Measurements from ENCODE around the gene FNBP1. TPM values are rescaled to one million over a fixed set of nuclear protein-coding genes. Genes with fewer than 3 reads are reported as not detected.

Gene FNBP1
- total and polyA plus RNA-seq, 2 of the 13 experiments (the other 11 are each of a cell fraction or from before 2014, with no cell fraction given), result 5.4 to 19.5 TPM

GRCh38 chr9:130043654-130044623 lies 950 bp upstream of the FNBP1 start (continued):
- TF ChIP-seq, protein P1, sequence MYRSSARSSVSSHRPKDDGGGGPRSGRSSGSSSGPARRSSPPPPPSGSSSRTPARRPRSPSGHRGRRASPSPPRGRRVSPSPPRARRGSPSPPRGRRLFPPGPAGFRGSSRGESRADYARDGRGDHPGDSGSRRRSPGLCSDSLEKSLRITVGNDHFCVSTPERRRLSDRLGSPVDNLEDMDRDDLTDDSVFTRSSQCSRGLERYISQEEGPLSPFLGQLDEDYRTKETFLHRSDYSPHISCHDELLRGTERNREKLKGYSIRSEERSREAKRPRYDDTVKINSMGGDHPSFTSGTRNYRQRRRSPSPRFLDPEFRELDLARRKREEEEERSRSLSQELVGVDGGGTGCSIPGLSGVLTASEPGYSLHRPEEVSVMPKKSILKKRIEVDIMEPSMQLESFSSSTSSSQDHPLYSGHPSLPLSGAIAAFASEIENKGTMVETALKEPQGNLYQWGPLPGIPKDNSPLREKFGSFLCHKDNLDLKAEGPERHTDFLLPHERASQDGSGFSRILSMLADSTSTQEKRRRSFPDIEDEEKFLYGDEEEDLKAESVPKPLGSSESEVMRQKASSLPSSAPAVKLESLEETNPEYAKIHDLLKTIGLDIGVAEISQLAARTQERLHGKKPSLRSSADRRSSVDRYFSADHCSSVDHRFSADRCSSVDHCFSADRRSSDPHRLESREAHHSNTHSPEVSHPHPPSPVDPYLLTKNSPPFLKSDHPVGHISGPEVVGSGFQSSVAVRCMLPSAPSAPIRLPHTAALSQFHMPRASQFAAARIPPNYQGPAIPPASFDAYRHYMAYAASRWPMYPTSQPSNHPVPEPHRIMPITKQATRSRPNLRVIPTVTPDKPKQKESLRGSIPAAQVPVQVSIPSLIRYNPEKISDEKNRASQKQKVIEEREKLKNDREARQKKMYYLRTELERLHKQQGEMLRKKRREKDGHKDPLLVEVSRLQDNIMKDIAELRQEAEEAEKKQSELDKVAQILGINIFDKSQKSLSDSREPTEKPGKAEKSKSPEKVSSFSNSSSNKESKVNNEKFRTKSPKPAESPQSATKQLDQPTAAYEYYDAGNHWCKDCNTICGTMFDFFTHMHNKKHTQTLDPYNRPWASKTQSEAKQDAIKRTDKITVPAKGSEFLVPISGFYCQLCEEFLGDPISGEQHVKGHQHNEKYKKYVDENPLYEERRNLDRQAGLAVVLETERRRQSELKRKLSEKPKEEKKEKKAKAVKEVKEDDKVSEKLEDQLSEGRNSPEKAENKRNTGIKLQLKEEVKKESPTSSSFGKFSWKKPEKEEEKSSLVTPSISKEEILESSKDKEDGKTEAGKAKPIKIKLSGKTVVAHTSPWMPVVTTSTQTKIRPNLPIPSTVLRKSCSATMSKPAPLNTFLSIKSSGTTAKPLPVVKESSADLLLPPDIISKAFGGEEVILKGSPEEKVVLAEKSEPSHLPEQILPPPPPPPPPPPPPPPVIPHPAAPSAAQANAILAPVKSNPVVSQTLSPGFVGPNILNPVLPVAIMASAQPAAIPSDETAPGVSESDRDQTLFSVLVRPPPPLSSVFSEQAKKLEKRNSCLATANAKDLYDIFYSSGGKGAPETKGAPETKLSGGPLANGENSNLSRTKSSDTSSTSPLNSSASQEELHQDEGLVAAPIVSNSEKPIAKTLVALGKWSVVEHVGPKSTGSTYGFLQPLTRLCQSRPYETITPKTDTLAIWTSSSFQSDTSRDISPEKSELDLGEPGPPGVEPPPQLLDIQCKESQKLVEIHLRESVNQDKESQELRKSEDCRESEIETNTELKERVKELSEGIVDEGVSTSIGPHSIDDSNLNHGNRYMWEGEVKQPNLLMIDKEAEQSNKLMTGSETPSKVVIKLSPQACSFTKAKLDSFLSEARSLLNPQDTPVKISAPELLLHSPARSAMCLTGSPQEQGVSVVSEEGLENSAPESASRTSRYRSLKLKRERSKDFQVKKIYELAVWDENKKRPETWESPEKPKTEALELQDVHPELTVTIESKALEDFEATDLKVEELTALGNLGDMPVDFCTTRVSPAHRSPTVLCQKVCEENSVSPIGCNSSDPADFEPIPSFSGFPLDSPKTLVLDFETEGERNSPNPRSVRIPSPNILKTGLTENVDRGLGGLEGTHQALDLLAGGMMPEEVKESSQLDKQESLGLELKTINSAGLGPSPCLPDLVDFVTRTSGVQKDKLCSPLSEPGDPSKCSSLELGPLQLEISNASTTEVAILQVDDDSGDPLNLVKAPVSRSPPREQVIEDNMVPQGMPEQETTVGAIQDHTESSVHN (CRISPR knock-in tag; IDR thresholded peaks at IDR 0.05), result peak; percentile 73; the same call in 1 of the 2 replicates
- 0 out of 2 replicates have a peak, but pooled peaks have one; percentile 36 for TF ChIP-seq ZBTB38 (CRISPR knock-in tag; IDR thresholded peaks at IDR 0.05)
- peak; percentile 66; the same call in 1 of the 2 replicates for TF ChIP-seq DMAP1 (CRISPR knock-in tag; IDR thresholded peaks at IDR 0.05)
- peak; percentile 69; the same call in 1 of the 2 replicates for TF ChIP-seq ZNF121 (CRISPR knock-in tag; IDR thresholded peaks at IDR 0.05)
- peak; percentile 24; the same call in 1 of the 2 replicates for TF ChIP-seq CBX5 (CRISPR knock-in tag; IDR thresholded peaks at IDR 0.05; ENCODE audit: borderline replicate concordance)
- TF ChIP-seq ARNT (IDR thresholded peaks at IDR 0.05), result no peak
- TF ChIP-seq ZFP62 (CRISPR knock-in tag; IDR thresholded peaks at IDR 0.05), result no peak
- 0 out of 2 replicates have a peak, but pooled peaks have one; percentile 24 for TF ChIP-seq RCOR2 (CRISPR knock-in tag; IDR thresholded peaks at IDR 0.05)
- TF ChIP-seq ZNF333 (CRISPR knock-in tag; IDR thresholded peaks at IDR 0.05; ENCODE audit: borderline replicate concordance), result no peak
- peak; percentile 63; the same call in 1 of the 2 replicates for TF ChIP-seq ZSCAN31 (CRISPR knock-in tag; IDR thresholded peaks at IDR 0.05; ENCODE audit: low read depth)
- 0 out of 2 replicates have a peak, but pooled peaks have one; percentile 23 for TF ChIP-seq ESRRA (CRISPR knock-in tag; IDR thresholded peaks at IDR 0.05; ENCODE audit: low read depth)
- peak; percentile 34; the same call in 1 of the 2 replicates for TF ChIP-seq ZNF12 (CRISPR knock-in tag; IDR thresholded peaks at IDR 0.05)
- TF ChIP-seq GTF2F1 (IDR thresholded peaks at IDR 0.05; ENCODE audit: low read length), result no peak
- peak; percentile 64 for TF ChIP-seq KDM2A (CRISPR knock-in tag; IDR thresholded peaks at IDR 0.05; ENCODE audit: borderline replicate concordance, low read depth)
- TF ChIP-seq ZNF616 (CRISPR knock-in tag; IDR thresholded peaks at IDR 0.05; ENCODE audit: low read depth), result no peak
- TF ChIP-seq FOXC1 (CRISPR knock-in tag; IDR thresholded peaks at IDR 0.05; ENCODE audit: borderline replicate concordance), result peak; percentile 81; the same call in 1 of the 2 replicates
- no peak for TF ChIP-seq PCBP1 (IDR thresholded peaks at IDR 0.05; ENCODE audit: borderline replicate concordance, low read depth, low read length)
- TF ChIP-seq MYPOP (CRISPR knock-in tag; IDR thresholded peaks at IDR 0.05), result peak; percentile 95
- TF ChIP-seq, protein P2, sequence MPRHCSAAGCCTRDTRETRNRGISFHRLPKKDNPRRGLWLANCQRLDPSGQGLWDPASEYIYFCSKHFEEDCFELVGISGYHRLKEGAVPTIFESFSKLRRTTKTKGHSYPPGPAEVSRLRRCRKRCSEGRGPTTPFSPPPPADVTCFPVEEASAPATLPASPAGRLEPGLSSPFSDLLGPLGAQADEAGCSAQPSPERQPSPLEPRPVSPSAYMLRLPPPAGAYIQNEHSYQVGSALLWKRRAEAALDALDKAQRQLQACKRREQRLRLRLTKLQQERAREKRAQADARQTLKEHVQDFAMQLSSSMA (CRISPR knock-in tag; IDR thresholded peaks at IDR 0.05), result peak; percentile 63; the same call in 1 of the 2 replicates
